ENCODE data around the gene DOCK7.

DNA sequence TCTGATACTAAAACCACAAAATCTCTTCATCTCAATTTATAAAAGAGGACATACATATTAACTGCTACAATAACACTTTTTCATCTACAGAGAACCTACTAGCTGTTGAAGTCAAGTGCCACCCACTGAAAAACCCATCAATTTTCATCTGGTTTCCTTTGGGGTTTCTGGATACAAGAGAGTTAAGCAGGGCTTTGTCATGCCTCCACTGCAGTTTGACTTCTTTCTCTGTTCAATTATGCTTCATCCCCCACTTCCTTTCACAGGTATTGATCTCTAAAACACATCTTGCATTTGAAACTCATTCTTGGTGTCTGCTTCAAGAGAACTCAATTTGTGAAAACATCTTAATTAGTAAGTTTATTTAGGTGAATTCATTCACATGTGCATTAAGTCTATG lies 151.3 kb downstream of the DOCK7 start:
- TF ChIP-seq CTCF (conservative IDR thresholded peaks at IDR 0.05; ENCODE audit: low read depth, low read length) = no peak
- no peak for TF ChIP-seq EZH2 (IDR thresholded peaks at IDR 0.05; ENCODE audit: low read length, unreplicated experiment)
- no peak for TF ChIP-seq EZH2phosphoT487 (IDR thresholded peaks at IDR 0.05; ENCODE audit: borderline replicate concordance, low read length)
